Measurements from ENCODE around the gene ZXDC. TPM values are rescaled to one million over a fixed set of nuclear protein-coding genes. Genes with fewer than 3 reads are reported as not detected.

The ZXDC gene
- total and polyA plus RNA-seq, 9 donors, result 14.4 to 47.3 (median 32.7) TPM

DNA sequence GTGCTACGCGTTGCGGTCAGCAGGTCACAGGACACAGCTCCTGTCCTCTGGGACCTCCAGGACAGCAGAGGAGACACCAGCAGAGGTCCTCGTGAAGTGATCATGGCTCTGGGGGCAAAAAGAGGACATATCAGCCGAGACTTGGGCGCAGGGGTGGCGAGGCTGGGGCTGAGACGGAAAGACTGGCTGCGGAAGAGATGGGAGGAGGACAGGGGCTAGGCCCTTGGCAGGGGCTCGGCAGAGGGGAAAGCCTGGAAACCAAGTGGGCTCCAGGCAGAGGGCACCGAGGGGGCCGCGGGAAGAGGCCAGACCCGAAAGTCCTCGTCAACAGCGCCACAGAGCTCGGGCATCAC, 85.9 kb downstream of the ZXDC start:
- Histone ChIP-seq H3K9me3 (no peaks in the 10 kb centered on the region), H3K4me3 (no peak overlapping the region), H3K36me3 (no peaks in the 10 kb centered on the region), H3K4me1 (ENCODE audit: insufficient read depth) (peaks cover 4% of the 10 kb centered on the region), H3K27me3 (no peaks in the 10 kb centered on the region), H3K27ac (peak overlapping the region in 1 of 2 donors; percentile 41)
- no peak for DNase-seq
- TF ChIP-seq, protein P1, sequence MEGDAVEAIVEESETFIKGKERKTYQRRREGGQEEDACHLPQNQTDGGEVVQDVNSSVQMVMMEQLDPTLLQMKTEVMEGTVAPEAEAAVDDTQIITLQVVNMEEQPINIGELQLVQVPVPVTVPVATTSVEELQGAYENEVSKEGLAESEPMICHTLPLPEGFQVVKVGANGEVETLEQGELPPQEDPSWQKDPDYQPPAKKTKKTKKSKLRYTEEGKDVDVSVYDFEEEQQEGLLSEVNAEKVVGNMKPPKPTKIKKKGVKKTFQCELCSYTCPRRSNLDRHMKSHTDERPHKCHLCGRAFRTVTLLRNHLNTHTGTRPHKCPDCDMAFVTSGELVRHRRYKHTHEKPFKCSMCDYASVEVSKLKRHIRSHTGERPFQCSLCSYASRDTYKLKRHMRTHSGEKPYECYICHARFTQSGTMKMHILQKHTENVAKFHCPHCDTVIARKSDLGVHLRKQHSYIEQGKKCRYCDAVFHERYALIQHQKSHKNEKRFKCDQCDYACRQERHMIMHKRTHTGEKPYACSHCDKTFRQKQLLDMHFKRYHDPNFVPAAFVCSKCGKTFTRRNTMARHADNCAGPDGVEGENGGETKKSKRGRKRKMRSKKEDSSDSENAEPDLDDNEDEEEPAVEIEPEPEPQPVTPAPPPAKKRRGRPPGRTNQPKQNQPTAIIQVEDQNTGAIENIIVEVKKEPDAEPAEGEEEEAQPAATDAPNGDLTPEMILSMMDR (IDR thresholded peaks at IDR 0.05), result no peak
- no peak for TF ChIP-seq POLR2A (IDR thresholded peaks at IDR 0.05)
- no peak for TF ChIP-seq EP300 (IDR thresholded peaks at IDR 0.05)
- intact Hi-C loops (cut with DNase I), result loop anchor here (2.0 to 5.0 kb wide), 8 partner anchors 33 to 259 kb away; partner anchors contain the start of gene KLF15 (in 2 of the 4)
- WGBS, 3 donors, result 67 to 76% (median 69%) methylated on average over 17 of the region's 17 CpGs

GRCh38 chr3:126389112-126389793, 86.4 kb downstream of the ZXDC start:
- DNase-seq, result peak; percentile 87 to 96 (median 91)
- Histone ChIP-seq H3K9me3 (no peaks in the 10 kb centered on the region), H3K27ac (peak overlapping the region; percentile 79 to 81), H3K36me3 (no peaks in the 10 kb centered on the region), H3K4me1 (ENCODE audit: insufficient read depth) (peaks cover 4% of the 10 kb centered on the region), H3K27me3 (no peaks in the 10 kb centered on the region), H3K4me3 (peak overlapping the region; percentile 34)
- intact Hi-C loops (cut with DNase I), result loop anchor here (2.0 to 5.0 kb wide), 5 partner anchors 32 to 258 kb away; partner anchors contain the start of gene KLF15 (in 2 of the 4)
- TF ChIP-seq POLR2A (IDR thresholded peaks at IDR 0.05) (peak; percentile 73), EP300 (IDR thresholded peaks at IDR 0.05) (peak; percentile 87)
- TF ChIP-seq, protein P1 (IDR thresholded peaks at IDR 0.05), result peak; percentile 95 to 100 (median 100)
- 2 to 3% (median 2%) methylated on average over 58 of the region's 58 CpGs for WGBS, 3 donors

Other genes starting within 250 kb of the ZXDC start
- gene KLF15, start 118.5 kb downstream of the ZXDC start, total RNA-seq, result 10 to 100 TPM; 23.2 to 83.3 (median 40.0) TPM
- gene KLF15, start 118.5 kb downstream of the ZXDC start, polyA plus RNA-seq, result 10 to 100 TPM; 13.4 to 61.4 TPM
- gene CFAP100, start 81.0 kb downstream of the ZXDC start, total RNA-seq, result 10 to 100 TPM in 1 of 7 donors, 1 to 10 TPM in 4, not detected in 2; 1.5 to 21.3 (median 1.7) TPM
- gene CFAP100, start 81.0 kb downstream of the ZXDC start, polyA plus RNA-seq, result under 1 TPM in 1 of 2 donors, not detected in 1; 0.06 TPM
- under 1 TPM in 4 of 7 donors, not detected in 3; 0.08 to 0.32 (median 0.15) TPM for gene UROC1, start 41.9 kb upstream of the ZXDC start, total RNA-seq
- under 1 TPM in 1 of 2 donors, not detected in 1; 0.06 TPM for gene UROC1, start 41.9 kb upstream of the ZXDC start, polyA plus RNA-seq
- gene CHST13, start 48.3 kb upstream of the ZXDC start, total RNA-seq, result under 1 TPM in 4 of 7 donors, not detected in 3; 0.12 to 0.87 (median 0.44) TPM
- gene CHST13, start 48.3 kb upstream of the ZXDC start, polyA plus RNA-seq, result under 1 TPM in 1 of 2 donors, not detected in 1; 0.15 TPM
- under 1 TPM in 3 of 7 donors, not detected in 4; 0.12 to 0.40 (median 0.30) TPM for gene C3orf22, start 83.0 kb upstream of the ZXDC start, total RNA-seq
- under 1 TPM in 1 of 2 donors, not detected in 1; 0.04 TPM for gene C3orf22, start 83.0 kb upstream of the ZXDC start, polyA plus RNA-seq
- gene TXNRD3, start 179.2 kb upstream of the ZXDC start, total RNA-seq, result 10 to 100 TPM; 10.1 to 25.3 (median 20.5) TPM
- 10 to 100 TPM; 11.1 to 17.9 TPM for gene TXNRD3, start 179.2 kb upstream of the ZXDC start, polyA plus RNA-seq
- 10 to 100 TPM; 12.5 to 24.6 (median 19.5) TPM for gene CHCHD6, start 228.3 kb upstream of the ZXDC start, total RNA-seq
- gene CHCHD6, start 228.3 kb upstream of the ZXDC start, polyA plus RNA-seq, result 10 to 100 TPM in 1 of 2 donors, 1 to 10 TPM in 1; 8.5 to 24.4 TPM

Measured in ovary (tissue), 9 donors.